A549 (cell line): Measurements from ENCODE around the gene DOK4. TPM values are rescaled to one million over a fixed set of nuclear protein-coding genes. Genes with fewer than 3 reads are reported as not detected.

Experiments used
- ATAC-seq, 2 experiments: fragments of 200-7000 bp in 1 of 2; fragments of >200 bp in 1 of 2; cut with Nextera tagmentation in 1 of 2; cut with Tn5 transposase in 1 of 2; 3 replicates each; pipeline versions ENCODE4 v1.8.0 to v1.9.1; 2018 to 2020; ENCODE audit warnings: mild to moderate bottlenecking in 1 of 2, moderate library complexity in 1 of 2
- CTCF ChIA-PET: fragments of 300-600 bp; sonication (Branson Sonifier 250); formaldehyde crosslinking; extraction: SDS; loops from one replicate; lab custom pipeline; 2021; ENCODE audit warnings: antibody characterized with exemption, inconsistent platforms; lab: Yijun Ruan, JAX
- POLR2A ChIA-PET: fragments of 350-600 bp; formaldehyde crosslinking; extraction: SDS; loops from one replicate; lab custom pipeline; 2021; ENCODE audit warnings: antibody characterized with exemption, inconsistent platforms; lab: Yijun Ruan, JAX
- DNase-seq, 2 experiments: peaks; one replicate each; pipeline versions ENCODE4 v3.0.0 to v3.0.0-alpha.2; 2011 to 2016; ENCODE audit warnings: low read depth in 1 of 2, low spot score in 1 of 2
- FAIRE-seq: peaks from 2 replicates; lab custom pipeline; 2011; peaks lifted over from hg19 to GRCh38; lab: Jason Lieb, UNC
- H3K27ac ChIP-seq, 2 experiments: fragments of >200 bp; sonication (Bioruptor Twin); formaldehyde crosslinking; 3 replicates each; pipeline ENCODE4 v1.5.1; 2016 to 2017
- H3K4me1 ChIP-seq: fragments of >200 bp; sonication (Bioruptor Twin); formaldehyde crosslinking; 3 replicates; pipeline ENCODE4 v1.6.1; 2016
- H3K4me2 ChIP-seq: fragments of >200 bp; sonication (Bioruptor Twin); formaldehyde crosslinking; 3 replicates; pipeline ENCODE4 v1.6.1; 2016
- H3K4me3 ChIP-seq: fragments of >200 bp; sonication (Bioruptor Twin); formaldehyde crosslinking; 3 replicates; pipeline ENCODE4 v1.5.1; 2016
- H3K9me3 ChIP-seq: fragments of >200 bp; sonication (Bioruptor Twin); formaldehyde crosslinking; 3 replicates; pipeline ENCODE4 v1.6.1; 2016
- BHLHE40 ChIP-seq: IDR thresholded peaks from 2 replicates; pipeline ENCODE4 v1.6.1; 2012; ENCODE audit warnings: low read depth, low read length, inconsistent platforms
- EHMT2 ChIP-seq: fragments of 200-600 bp; sonication (generic); IDR thresholded peaks from 2 replicates; pipeline ENCODE4 v1.6.1; 2016; ENCODE audit warnings: antibody characterized with exemption, low read depth, mild to moderate bottlenecking, moderate library complexity
- EP300 ChIP-seq, 2 experiments: fragments of >200 bp; sonication (Bioruptor Twin); formaldehyde crosslinking; IDR thresholded peaks; 2 replicates in 1 of 2; 3 replicates in 1 of 2; pipeline ENCODE4 v1.6.1; 2016 to 2017
- HEYL ChIP-seq: fragments of 250-450 bp; sonication (Bioruptor Pico); IDR thresholded peaks from 2 replicates; pipeline ENCODE4 v1.8.0; 2021; ENCODE audit warnings: mild to moderate bottlenecking, moderate library complexity
- HOXB13 ChIP-seq: fragments of 250-450 bp; sonication (Bioruptor Pico); IDR thresholded peaks from 2 replicates; pipeline ENCODE4 v1.5.0; 2020; ENCODE audit warnings: low read depth, mild to moderate bottlenecking, moderate library complexity
- JUNB ChIP-seq: fragments of >200 bp; sonication (Bioruptor Twin); formaldehyde crosslinking; IDR thresholded peaks from 2 replicates; pipeline ENCODE4 v1.6.1; 2016
- KDM1A ChIP-seq: fragments of 200-600 bp; sonication (generic); IDR thresholded peaks from 2 replicates; pipeline ENCODE4 v1.6.1; 2016; ENCODE audit warnings: low read depth, mild to moderate bottlenecking
- KDM5A ChIP-seq: fragments of 200-600 bp; sonication (generic); IDR thresholded peaks from 2 replicates; pipeline ENCODE4 v1.6.1; 2016; ENCODE audit warnings: antibody characterized with exemption, mild to moderate bottlenecking
- NPAS2 ChIP-seq: fragments of 250-450 bp; sonication (Bioruptor Pico); IDR thresholded peaks from 2 replicates; pipeline ENCODE4 v1.8.0; 2022; ENCODE audit warnings: mild to moderate bottlenecking, moderate library complexity, borderline replicate concordance
- POLR2A ChIP-seq: IDR thresholded peaks from 2 replicates; pipeline ENCODE4 v1.6.1; 2012; ENCODE audit warnings: mild to moderate bottlenecking, low read length
- RNF2 ChIP-seq: fragments of 200-600 bp; sonication (generic); IDR thresholded peaks from 2 replicates; pipeline ENCODE4 v1.6.1; 2016; ENCODE audit warnings: low read depth, mild to moderate bottlenecking, antibody characterized with exemption, moderate library complexity, borderline replicate concordance
- TFCP2L1 ChIP-seq: fragments of 250-450 bp; sonication (Bioruptor Pico); IDR thresholded peaks from 2 replicates; pipeline ENCODE4 v1.5.0; 2021; ENCODE audit warnings: mild to moderate bottlenecking
- TP53 ChIP-seq: fragments of 250-450 bp; sonication (Bioruptor Pico); IDR thresholded peaks from 2 replicates; pipeline ENCODE4 v1.5.0; 2021; ENCODE audit warnings: mild to moderate bottlenecking, moderate library complexity
- ZC3H11A ChIP-seq: fragments of 450-650 bp; IDR thresholded peaks from 2 replicates; pipeline ENCODE4 v1.6.1; 2014; ENCODE audit warnings: antibody characterized with exemption, mild to moderate bottlenecking
- WGBS: methylation state at CpG from one replicate; pipeline ENCODE4 v1.1.6; 2017; ENCODE audit errors: missing lambda C conversion rate; 5-methylcytosine and 5-hydroxymethylcytosine counted together
- polyA plus RNA-seq, 4 experiments: library from polyadenylated mRNA; depleted of rRNA in 3 of 4; stranded (reverse); fragments of >200 nt; fragmentation: RNase III in 1 of 4; extraction: RNeasy Plus Mini Kit Qiagen cat#74134 plus additional on column Dnase treatment in 1 of 4; gene quantifications; 2 replicates in 3 of 4; 3 replicates in 1 of 4; pipeline ENCODE4 v1.2.3, GENCODE V29; 2011 to 2017
- TF ChIP-seq, protein P1 (sequence below): IDR thresholded peaks from 2 replicates; pipeline ENCODE4 v1.6.1; 2012; ENCODE audit warnings: low read depth, borderline replicate concordance
- TF ChIP-seq, protein P2 (sequence below): fragments of 200-600 bp; sonication (generic); IDR thresholded peaks from 2 replicates; pipeline ENCODE4 v1.6.1; 2016; ENCODE audit warnings: antibody characterized with exemption, mild to moderate bottlenecking, moderate library complexity

The DOK4 gene
- polyA plus RNA-seq, 2 of the 4 experiments (the other 2 are of a cell fraction) = 70.3 to 85.4 TPM

- H3K27ac ChIP-seq = no peak overlapping the region
Measured at GRCh38 chr16:57504491-57504890, 18.2 kb upstream of the DOK4 start.

DNA sequence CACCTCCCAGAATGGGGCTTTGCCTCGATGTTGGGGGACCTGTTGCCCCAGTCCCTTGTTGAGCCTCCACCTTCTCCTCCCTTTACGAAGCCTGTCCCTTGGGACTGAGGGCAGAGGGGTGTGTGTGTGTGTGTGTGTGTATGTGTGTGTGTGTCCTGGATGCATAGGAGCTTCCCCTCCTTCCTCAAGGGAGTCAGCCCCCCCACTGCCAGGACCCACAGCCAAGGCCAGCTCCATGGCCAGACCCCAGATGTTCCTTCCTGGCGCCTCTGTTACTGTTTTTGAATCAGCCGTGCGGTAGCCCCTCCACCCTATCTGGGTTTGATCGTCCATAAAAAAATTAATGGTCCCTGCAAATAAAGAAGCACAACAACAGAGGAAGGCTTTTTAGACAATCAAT lies 17.7 kb upstream of the DOK4 start:
- FAIRE-seq (no peak), DNase-seq (no peak), ATAC-seq (no peak)
- Histone ChIP-seq H3K4me3 (no peak overlapping the region), H3K4me2 (no peak overlapping the region), H3K4me1 (peaks cover 5% of the 10 kb centered on the region; the same call in 1 of the 3 replicates), H3K9me3 (no peaks in the 10 kb centered on the region), H3K27ac (0 out of 6 replicates have a peak overlapping the region, but pooled peaks of 1 of the 2 experiments have one; percentile 14)
- ChIA-PET CTCF (interaction anchor here (1.1 to 22.0 kb wide), 3 partner anchors 8 to 18 kb away, joined by 5 to 194 read pairs (median 6); no protein-coding TSS in a partner anchor), POLR2A (no interaction called here)
- TF ChIP-seq ZC3H11A (no peak), TP53 (no peak)
- WGBS = 72% methylated on average over 6 of the region's 6 CpGs

More at GRCh38 chr16:57504491-57504890, 18.2 kb upstream of the DOK4 start:
- Histone ChIP-seq H3K4me2 (no peak overlapping the region), H3K4me1 (peaks cover 5% of the 10 kb centered on the region; the same call in 1 of the 3 replicates), H3K9me3 (no peaks in the 10 kb centered on the region), H3K4me3 (no peak overlapping the region)
- FAIRE-seq (no peak), DNase-seq (no peak), ATAC-seq (no peak)
- ChIA-PET POLR2A (no interaction called here), CTCF (interaction anchor here (1.1 to 22.0 kb wide), 3 partner anchors 17 to 82 kb away, joined by 3 to 194 read pairs (median 3); no protein-coding TSS in a partner anchor)
- WGBS = 89% methylated on average over 5 of the region's 5 CpGs
- TF ChIP-seq EHMT2 (no peak), NPAS2 (no peak), KDM1A (no peak), BHLHE40 (no peak), HEYL (CRISPR knock-in tag) (no peak), TFCP2L1 (CRISPR knock-in tag) (no peak), JUNB (no peak), EP300 (IDR thresholded peaks at IDR 0.05) (no peak), RNF2 (no peak), HOXB13 (CRISPR knock-in tag) (no peak)
- TF ChIP-seq, protein P1, sequence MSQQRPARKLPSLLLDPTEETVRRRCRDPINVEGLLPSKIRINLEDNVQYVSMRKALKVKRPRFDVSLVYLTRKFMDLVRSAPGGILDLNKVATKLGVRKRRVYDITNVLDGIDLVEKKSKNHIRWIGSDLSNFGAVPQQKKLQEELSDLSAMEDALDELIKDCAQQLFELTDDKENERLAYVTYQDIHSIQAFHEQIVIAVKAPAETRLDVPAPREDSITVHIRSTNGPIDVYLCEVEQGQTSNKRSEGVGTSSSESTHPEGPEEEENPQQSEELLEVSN = no peak
- TF ChIP-seq, protein P2, sequence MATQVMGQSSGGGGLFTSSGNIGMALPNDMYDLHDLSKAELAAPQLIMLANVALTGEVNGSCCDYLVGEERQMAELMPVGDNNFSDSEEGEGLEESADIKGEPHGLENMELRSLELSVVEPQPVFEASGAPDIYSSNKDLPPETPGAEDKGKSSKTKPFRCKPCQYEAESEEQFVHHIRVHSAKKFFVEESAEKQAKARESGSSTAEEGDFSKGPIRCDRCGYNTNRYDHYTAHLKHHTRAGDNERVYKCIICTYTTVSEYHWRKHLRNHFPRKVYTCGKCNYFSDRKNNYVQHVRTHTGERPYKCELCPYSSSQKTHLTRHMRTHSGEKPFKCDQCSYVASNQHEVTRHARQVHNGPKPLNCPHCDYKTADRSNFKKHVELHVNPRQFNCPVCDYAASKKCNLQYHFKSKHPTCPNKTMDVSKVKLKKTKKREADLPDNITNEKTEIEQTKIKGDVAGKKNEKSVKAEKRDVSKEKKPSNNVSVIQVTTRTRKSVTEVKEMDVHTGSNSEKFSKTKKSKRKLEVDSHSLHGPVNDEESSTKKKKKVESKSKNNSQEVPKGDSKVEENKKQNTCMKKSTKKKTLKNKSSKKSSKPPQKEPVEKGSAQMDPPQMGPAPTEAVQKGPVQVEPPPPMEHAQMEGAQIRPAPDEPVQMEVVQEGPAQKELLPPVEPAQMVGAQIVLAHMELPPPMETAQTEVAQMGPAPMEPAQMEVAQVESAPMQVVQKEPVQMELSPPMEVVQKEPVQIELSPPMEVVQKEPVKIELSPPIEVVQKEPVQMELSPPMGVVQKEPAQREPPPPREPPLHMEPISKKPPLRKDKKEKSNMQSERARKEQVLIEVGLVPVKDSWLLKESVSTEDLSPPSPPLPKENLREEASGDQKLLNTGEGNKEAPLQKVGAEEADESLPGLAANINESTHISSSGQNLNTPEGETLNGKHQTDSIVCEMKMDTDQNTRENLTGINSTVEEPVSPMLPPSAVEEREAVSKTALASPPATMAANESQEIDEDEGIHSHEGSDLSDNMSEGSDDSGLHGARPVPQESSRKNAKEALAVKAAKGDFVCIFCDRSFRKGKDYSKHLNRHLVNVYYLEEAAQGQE = no peak

DNA sequence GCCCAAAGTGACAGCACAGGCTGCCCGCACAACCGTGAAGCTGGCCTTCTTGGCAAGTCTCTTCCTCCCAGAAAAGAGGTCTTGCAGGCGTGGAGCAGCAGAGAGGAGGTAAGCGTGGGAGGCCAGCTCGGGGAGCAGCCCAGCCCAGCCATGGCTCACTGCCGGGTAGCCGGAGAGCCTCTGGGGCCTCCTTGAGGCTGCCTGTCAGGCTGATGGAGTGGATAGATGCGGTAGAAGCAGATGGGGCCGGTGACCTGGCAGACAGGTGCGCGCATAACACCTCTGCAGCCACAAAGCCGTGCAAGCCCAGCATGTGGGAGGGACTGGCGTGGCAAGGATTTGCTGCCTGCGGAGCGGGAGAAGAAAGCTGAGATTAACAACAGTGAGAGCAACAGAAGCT lies 17.1 kb upstream of the DOK4 start:
- ATAC-seq = no peak; a peak in 1 of 6 replicates
- Histone ChIP-seq H3K4me3 (no peak overlapping the region), H3K9me3 (no peaks in the 10 kb centered on the region), H3K4me2 (no peak overlapping the region), H3K4me1 (peaks cover 5% of the 10 kb centered on the region; the same call in 1 of the 3 replicates), H3K27ac (no peak overlapping the region)
- WGBS = 87% methylated on average over 15 of the region's 15 CpGs
- TF ChIP-seq KDM5A (no peak), HEYL (CRISPR knock-in tag) (no peak), POLR2A (no peak), ZC3H11A (no peak)
- TF ChIP-seq, protein P1 = no peak
- CTCF ChIA-PET = interaction anchor here (1.1 to 22.0 kb wide), 3 partner anchors 9 to 18 kb away, joined by 5 to 194 read pairs (median 6); no protein-coding TSS in a partner anchor
- no peak for DNase-seq
- POLR2A ChIA-PET = no interaction called here
- FAIRE-seq = no peak
